Spleen (tissue), 13 donors: ENCODE results near the gene FKTN. TPM values are rescaled to one million over a fixed set of nuclear protein-coding genes. Genes with fewer than 3 reads are reported as not detected.

Experiments
- DNase-seq: peaks from one replicate; pipeline ENCODE4 v3.0.0-alpha.2; 2020
- H3K27ac ChIP-seq, 8 donors: fragments of 200-600 bp; sonication (generic) in 7 of 8; 1 replicate in 4 of 8; 2 replicates in 4 of 8; pipeline versions ENCODE4 v1.5.0 to v1.8.0; 2016 to 2021; ENCODE audit warnings: inconsistent platforms in 4 of 8, mild to moderate bottlenecking in 4 of 8, moderate library complexity in 1 of 8
- H3K27me3 ChIP-seq, 7 donors: fragments of 200-600 bp; sonication (generic) in 6 of 7; replicated peaks in 1 of 7; 1 replicate in 4 of 7; 2 replicates in 3 of 7; pipeline versions ENCODE4 v1.5.0 to v1.8.0; 2016 to 2021; ENCODE audit warnings: inconsistent platforms in 3 of 7, mild to moderate bottlenecking in 1 of 7
- H3K36me3 ChIP-seq, 6 donors: fragments of 200-600 bp; sonication (generic) in 5 of 6; 1 replicate in 4 of 6; 2 replicates in 2 of 6; pipeline versions ENCODE4 v1.5.0 to v1.8.0; 2016 to 2021; ENCODE audit warnings: inconsistent platforms in 2 of 6
- H3K4me1 ChIP-seq, 6 donors: fragments of 200-600 bp; sonication (generic) in 5 of 6; 1 replicate in 3 of 6; 2 replicates in 3 of 6; pipeline versions ENCODE4 v1.5.0 to v1.8.0; 2016 to 2021; ENCODE audit warnings: inconsistent platforms in 3 of 6
- H3K4me3 ChIP-seq, 8 donors: fragments of 200-600 bp; sonication (generic) in 7 of 8; 1 replicate in 4 of 8; 2 replicates in 4 of 8; pipeline versions ENCODE4 v1.5.0 to v1.8.0; 2016 to 2021; ENCODE audit warnings: inconsistent platforms in 4 of 8, mild to moderate bottlenecking in 4 of 8, moderate library complexity in 2 of 8
- H3K9me3 ChIP-seq, 8 donors: fragments of 200-600 bp; sonication (generic) in 7 of 8; 1 replicate in 4 of 8; 2 replicates in 4 of 8; pipeline versions ENCODE4 v1.5.0 to v1.8.0; 2016 to 2021; ENCODE audit warnings: inconsistent platforms in 4 of 8
- CTCF ChIP-seq, 11 experiments: fragments of 200-600 bp in 7 of 11; fragments of 450-650 bp in 4 of 11; sonication (generic) in 4 of 11; IDR thresholded peaks in 8 of 11; conservative IDR thresholded peaks in 3 of 11; 1 replicate in 7 of 11; 2 replicates in 4 of 11; pipeline versions ENCODE4 v1.4.0 to v1.8.0; 2016 to 2021; ENCODE audit warnings: antibody characterized with exemption in 11 of 11, inconsistent platforms in 4 of 11, mild to moderate bottlenecking in 1 of 11
- POLR2A ChIP-seq, 3 donors: fragments of 450-650 bp; IDR thresholded peaks; one replicate each; pipeline ENCODE4 v1.5.1; 2017; ENCODE audit warnings: antibody characterized with exemption in 3 of 3, mild to moderate bottlenecking in 1 of 3
- POLR2AphosphoS5 ChIP-seq, 3 donors: sonication (generic); formaldehyde crosslinking; IDR thresholded peaks; one replicate each; pipeline ENCODE4 v1.5.1; 2017; ENCODE audit warnings: antibody characterized with exemption in 3 of 3
- WGBS, 5 donors: extraction: QIAGEN DNeasy Blood & Tissue Kit in 3 of 5; methylation state at CpG; one replicate each; pipeline versions ENCODE4 v1.1.5 to v1.1.7; 2013 to 2018; 5-methylcytosine and 5-hydroxymethylcytosine counted together
- intact Hi-C: fragments of 100-400 bp; cut with DNase I; formaldehyde crosslinking; loops from one replicate; pipeline ENCODE4 v1.15.0; 2023; ENCODE audit warnings: low total_unique reads
- long read RNA-seq, 2 donors: transcript quantifications; one replicate each; lab custom pipeline, GENCODE V29; 2026
- polyA plus RNA-seq, 3 donors: library from polyadenylated mRNA; stranded (reverse); fragments of 200-250 nt; gene quantifications; one replicate each; pipeline ENCODE4 v1.2.1, GENCODE V29; 2013
- total RNA-seq, 7 donors: library from RNA; depleted of rRNA in 3 of 7; stranded (reverse); fragments of >200 nt in 3 of 7; fragmentation: NEBNext Ultra II Directional in 4 of 7; extraction: Animal tissue kit (Norgen Biotek cat#: 25700) in 4 of 7; gene quantifications; one replicate each; pipeline versions ENCODE4 v1.1.0 to v1.2.1, GENCODE V29; 2016 to 2021
- donor health status: healthy with polysubstance abuse.
- donor health status: DM: no; HTN: no; CAD: no; lungs with moderate emphysema.
- donor health status: DM: no; HTN: no; CAD: no.
- donor health status: Bipolar disorder and iron deficiency.
- donor health status: healthy.
- donor health status: DM: no; HTN: no; CAD: no.
- donor health status: DM: yes; HTN: yes; CAD: no.

The FKTN gene
- total RNA-seq (10 to 100 TPM in 6 of 7 donors, 1 to 10 TPM in 1; 6.5 to 25.4 (median 19.4) TPM), polyA plus RNA-seq (1 to 10 TPM; 2.7 to 4.9 (median 3.6) TPM)
- long read RNA-seq, donor 1, full-length matches to known transcripts = 4 of 4 reads
- long read RNA-seq, donor 1, partial matches to known transcripts = 0 of 4 reads
- long read RNA-seq, donor 1, other reads (novel, unspliced or antisense) = 0 of 4 reads
- long read RNA-seq, donor 2 = 0 reads

- H3K9me3 ChIP-seq = peaks cover 0 to 14% (median 7%) of the 10 kb centered on the region in 8 donors
- WGBS, 5 donors = 1 to 3% (median 1%) methylated on average over 30 to 49 of the region's 49 CpGs
- no peak for TF ChIP-seq CTCF (IDR thresholded peaks at IDR 0.05 in 8 of 11, conservative IDR thresholded peaks at IDR 0.05 in 3 of 11)
- no peak for TF ChIP-seq POLR2A (IDR thresholded peaks at IDR 0.05)
- TF ChIP-seq POLR2AphosphoS5 (IDR thresholded peaks at IDR 0.05) = peak; percentile 88 to 89 (median 89)
- peak within 1 kb of the TSS; percentile 54 to 85 (median 80) for H3K27ac ChIP-seq
- H3K27me3 ChIP-seq = no peaks in the 10 kb centered on the region
- H3K36me3 ChIP-seq = peaks cover 0 to 14% (median 0%) of the 10 kb centered on the region in 6 donors
- H3K4me3 ChIP-seq = peak within 1 kb of the TSS; percentile 58 to 96 (median 86)
- intact Hi-C loops = no loop called here
- DNase-seq = peak; percentile 97
- peaks cover 8 to 25% (median 15%) of the 10 kb centered on the region in 6 donors for H3K4me1 ChIP-seq
Measured at GRCh38 chr9:105557804-105558610, at the start of gene FKTN. FKTN (plus strand) TSS chr9:105558131; CDS start chr9:105575033, 16,902 bp downstream.

GRCh38 chr9:105508530-105508929 lies 49.4 kb upstream of the FKTN start:
- H3K36me3 ChIP-seq = peaks cover 0 to 5% (median 0%) of the 10 kb centered on the region in 6 donors
- no peaks in the 10 kb centered on the region for H3K9me3 ChIP-seq
- H3K27ac ChIP-seq = no peak overlapping the region
- H3K4me1 ChIP-seq = peaks cover 0 to 11% (median 0%) of the 10 kb centered on the region in 6 donors
- H3K27me3 ChIP-seq = no peaks in the 10 kb centered on the region
- no peak for TF ChIP-seq POLR2AphosphoS5 (IDR thresholded peaks at IDR 0.05)
- TF ChIP-seq CTCF (IDR thresholded peaks at IDR 0.05 in 8 of 11, conservative IDR thresholded peaks at IDR 0.05 in 3 of 11) = no peak
- no peak for TF ChIP-seq POLR2A (IDR thresholded peaks at IDR 0.05)
- intact Hi-C loops = no loop called here
- WGBS, 5 donors = 90 to 96% (median 94%) methylated on average over 2 of the region's 2 CpGs
- no peak for DNase-seq
- H3K4me3 ChIP-seq = no peak overlapping the region

GRCh38 chr9:105510024-105510423 lies 47.9 kb upstream of the FKTN start:
- H3K4me1 ChIP-seq = peaks cover 0 to 11% (median 0%) of the 10 kb centered on the region in 6 donors
- H3K9me3 ChIP-seq = no peaks in the 10 kb centered on the region
- no peak for DNase-seq
- H3K36me3 ChIP-seq = peaks cover 0 to 6% (median 0%) of the 10 kb centered on the region in 6 donors
- no peak overlapping the region for H3K4me3 ChIP-seq
- WGBS, 5 donors = 61 to 90% (median 72%) methylated on average over 1 of the region's 1 CpG
- H3K27ac ChIP-seq = no peak overlapping the region
- intact Hi-C loops = no loop called here
- TF ChIP-seq POLR2A (IDR thresholded peaks at IDR 0.05) = no peak
- no peaks in the 10 kb centered on the region for H3K27me3 ChIP-seq

GRCh38 chr9:105511446-105511845 lies 46.5 kb upstream of the FKTN start:
- no peaks in the 10 kb centered on the region for H3K27me3 ChIP-seq
- H3K4me3 ChIP-seq = no peak overlapping the region
- H3K27ac ChIP-seq = peak overlapping the region in 2 of 8 donors; percentile 0 to 19
- peaks cover 0 to 11% (median 0%) of the 10 kb centered on the region in 6 donors for H3K4me1 ChIP-seq
- intact Hi-C loops = no loop called here
- peaks cover 0 to 20% (median 0%) of the 10 kb centered on the region in 6 donors for H3K36me3 ChIP-seq
- TF ChIP-seq CTCF (IDR thresholded peaks at IDR 0.05 in 8 of 11, conservative IDR thresholded peaks at IDR 0.05 in 3 of 11) (no peak), POLR2A (IDR thresholded peaks at IDR 0.05) (no peak), POLR2AphosphoS5 (IDR thresholded peaks at IDR 0.05) (no peak)
- H3K9me3 ChIP-seq = no peaks in the 10 kb centered on the region
- no peak for DNase-seq
